ENCODE measurements around the gene KANSL3.
"Not testable (repeated sequence)": the region's sequence is repeated elsewhere in the genome, so short reads cannot be mapped to it uniquely, and the experiment has no call there.

The KANSL3 gene

GRCh38 chr2:96601382-96602292, 36.5 kb downstream of the KANSL3 start:
- DNase-seq: no peak

GRCh38 chr2:96599941-96600340, 38.2 kb downstream of the KANSL3 start:
- DNase-seq: no peak

GRCh38 chr2:96596596-96596995, 41.5 kb downstream of the KANSL3 start:
- DNase-seq: no peak

GRCh38 chr2:96594691-96595152, 43.4 kb downstream of the KANSL3 start:
- DNase-seq: no peak

- DNase-seq: no peak
Observed at GRCh38 chr2:96594282-96594681, 43.8 kb downstream of the KANSL3 start.

GRCh38 chr2:96591494-96591893, 46.6 kb downstream of the KANSL3 start:
- DNase-seq: no peak

GRCh38 chr2:96591054-96591453, 47.1 kb downstream of the KANSL3 start:
- no peak for DNase-seq

- DNase-seq: no peak
Observed at GRCh38 chr2:96587843-96588242, 50.3 kb downstream of the KANSL3 start.

GRCh38 chr2:96584017-96584416, 54.1 kb downstream of the KANSL3 start:
- DNase-seq: peak; percentile 12

GRCh38 chr2:96580771-96581170, 57.3 kb downstream of the KANSL3 start:
- no peak for DNase-seq

GRCh38 chr2:96579422-96579821, 58.7 kb downstream of the KANSL3 start:
- no peak for DNase-seq

- DNase-seq: no peak
Observed at GRCh38 chr2:96578731-96579130, 59.4 kb downstream of the KANSL3 start.

GRCh38 chr2:96577501-96577900, 60.6 kb downstream of the KANSL3 start:
- DNase-seq: no peak

GRCh38 chr2:96575785-96576456, 62.2 kb downstream of the KANSL3 start:
- DNase-seq: no peak

GRCh38 chr2:96574364-96574763, 63.7 kb downstream of the KANSL3 start:
- no peak for DNase-seq

GRCh38 chr2:96568094-96568493, 70.0 kb downstream of the KANSL3 start:
- DNase-seq: no peak

GRCh38 chr2:96565111-96565510, 73.0 kb downstream of the KANSL3 start:
- DNase-seq: no peak

GRCh38 chr2:96564563-96564962, 73.5 kb downstream of the KANSL3 start:
- DNase-seq: no peak

GRCh38 chr2:96564026-96564425, 74.1 kb downstream of the KANSL3 start:
- no peak for DNase-seq

GRCh38 chr2:96558485-96558884, 79.6 kb downstream of the KANSL3 start:
- no peak for DNase-seq

- DNase-seq: no peak
Observed at GRCh38 chr2:96558061-96558460, 80.1 kb downstream of the KANSL3 start.

GRCh38 chr2:96557421-96557820, 80.7 kb downstream of the KANSL3 start:
- not testable (repeated sequence) for DNase-seq

- peak; percentile 98 for DNase-seq
Observed at GRCh38 chr2:96556441-96557330, 81.4 kb downstream of the KANSL3 start.
